Prostate gland (tissue), 2 donors: Measurements from ENCODE around the gene EPG5. TPM values are rescaled to one million over a fixed set of nuclear protein-coding genes. Genes with fewer than 3 reads are reported as not detected.
"Not testable (repeated sequence)": the region's sequence is repeated elsewhere in the genome, so short reads cannot be mapped to it uniquely, and the experiment has no call there.

Source experiments
- DNase-seq: peaks from one replicate; pipeline ENCODE4 v3.0.0-alpha.2; 2019; ENCODE audit warnings: low spot score
- H3K27ac ChIP-seq, 2 donors: fragments of 200-600 bp; sonication (generic); 2 replicates each; pipeline ENCODE4 v1.5.1; 2017 to 2019
- H3K27me3 ChIP-seq: fragments of 200-600 bp; sonication (generic); replicated peaks from 2 replicates; pipeline ENCODE4 v1.5.1; 2019; ENCODE audit not compliant: insufficient read depth
- H3K36me3 ChIP-seq, 2 donors: fragments of 200-600 bp; sonication (generic); 1 replicate in 1 of 2; 2 replicates in 1 of 2; pipeline versions ENCODE4 v1.5.1 to v1.8.1; 2017 to 2019
- H3K4me1 ChIP-seq: fragments of 200-600 bp; sonication (generic); replicated peaks from 2 replicates; pipeline ENCODE4 v1.5.1; 2019
- H3K4me3 ChIP-seq, 2 donors: fragments of 200-600 bp; sonication (generic); 2 replicates each; pipeline ENCODE4 v1.5.1; 2017 to 2019
- H3K9me3 ChIP-seq: fragments of 200-600 bp; sonication (generic); 2 replicates; pipeline ENCODE4 v1.5.1; 2017
- POLR2A ChIP-seq: fragments of 450-650 bp; IDR thresholded peaks from one replicate; pipeline ENCODE4 v1.6.1; 2016; ENCODE audit warnings: antibody characterized with exemption, mild to moderate bottlenecking
- POLR2AphosphoS5 ChIP-seq: sonication (generic); formaldehyde crosslinking; IDR thresholded peaks from one replicate; pipeline ENCODE4 v1.6.1; 2017; ENCODE audit warnings: antibody characterized with exemption
- WGBS: methylation state at CpG from one replicate; pipeline ENCODE4 v1.1.5; 2018; 5-methylcytosine and 5-hydroxymethylcytosine counted together
- intact Hi-C: fragments of 100-400 bp; cut with DNase I; formaldehyde crosslinking; loops from one replicate; pipeline ENCODE4 v1.14.2; 2022
- total RNA-seq, 2 donors: library from RNA; depleted of rRNA; stranded (reverse); fragments of >200 nt; gene quantifications; one replicate each; pipeline ENCODE4 v1.1.0, GENCODE V29; 2016
- TF ChIP-seq, protein P1 (sequence below), 4 experiments: fragments of 200-600 bp in 2 of 4; fragments of 450-650 bp in 2 of 4; sonication (generic) in 2 of 4; IDR thresholded peaks; 1 replicate in 3 of 4; 2 replicates in 1 of 4; pipeline ENCODE4 v1.5.1; 2016 to 2019; ENCODE audit warnings: antibody characterized with exemption in 4 of 4, mild to moderate bottlenecking in 2 of 4, moderate library complexity in 2 of 4

The EPG5 gene
- total RNA-seq, 2 donors from 2014 or later, result 21.5 to 50.3 TPM

DNA sequence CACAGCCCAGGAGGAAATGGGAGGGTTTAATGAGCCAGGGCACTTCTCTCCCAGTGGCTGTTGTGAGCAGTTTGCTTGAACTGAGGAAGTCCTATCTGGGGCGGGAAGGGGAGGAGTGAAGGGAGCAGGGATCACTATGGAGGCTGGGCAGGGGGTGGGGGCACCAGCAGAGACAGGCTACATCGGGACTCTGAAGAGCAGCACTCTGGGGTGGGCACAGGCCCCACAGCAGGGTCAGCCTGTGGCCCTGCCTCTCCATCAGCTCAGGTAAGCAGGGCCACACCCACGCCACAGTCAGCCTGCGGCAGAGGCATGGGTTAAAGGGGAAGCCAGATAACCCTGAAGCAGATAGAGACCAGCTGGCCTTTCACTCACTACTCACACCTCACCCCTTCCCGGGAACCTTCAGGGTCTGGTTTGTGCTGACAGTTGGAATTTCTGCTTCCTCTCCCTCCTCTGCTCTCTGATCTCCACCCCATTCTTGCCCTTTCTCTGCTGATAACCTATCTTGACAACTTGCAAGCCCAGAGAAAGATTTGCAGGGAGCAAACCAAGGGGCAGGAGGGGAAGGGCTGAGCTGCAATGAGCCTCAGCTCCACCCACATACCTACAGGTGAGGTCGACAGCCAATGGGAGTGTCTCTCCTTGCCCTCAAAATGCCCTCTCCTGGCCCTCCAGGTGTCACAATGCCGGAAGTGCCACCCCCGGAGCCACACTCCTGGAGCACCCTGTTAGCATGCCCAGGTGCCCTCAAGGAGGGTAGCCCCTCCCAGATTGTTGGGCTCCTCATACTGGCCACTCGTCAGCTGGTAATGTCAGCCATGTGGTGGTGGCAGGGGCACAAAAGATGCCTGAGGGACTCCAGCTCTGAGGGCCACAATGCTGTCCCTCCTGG lies 138.0 kb downstream of the EPG5 start:
- no peaks in the 10 kb centered on the region for H3K36me3 ChIP-seq
- no peak overlapping the region for H3K4me3 ChIP-seq
- peaks cover 12% of the 10 kb centered on the region for H3K4me1 ChIP-seq
- H3K9me3 ChIP-seq, result no peaks in the 10 kb centered on the region
- no peaks in the 10 kb centered on the region for H3K27me3 ChIP-seq
- no peak for DNase-seq
- TF ChIP-seq POLR2AphosphoS5, result no peak
- no peak for TF ChIP-seq POLR2A
- TF ChIP-seq, protein P1, sequence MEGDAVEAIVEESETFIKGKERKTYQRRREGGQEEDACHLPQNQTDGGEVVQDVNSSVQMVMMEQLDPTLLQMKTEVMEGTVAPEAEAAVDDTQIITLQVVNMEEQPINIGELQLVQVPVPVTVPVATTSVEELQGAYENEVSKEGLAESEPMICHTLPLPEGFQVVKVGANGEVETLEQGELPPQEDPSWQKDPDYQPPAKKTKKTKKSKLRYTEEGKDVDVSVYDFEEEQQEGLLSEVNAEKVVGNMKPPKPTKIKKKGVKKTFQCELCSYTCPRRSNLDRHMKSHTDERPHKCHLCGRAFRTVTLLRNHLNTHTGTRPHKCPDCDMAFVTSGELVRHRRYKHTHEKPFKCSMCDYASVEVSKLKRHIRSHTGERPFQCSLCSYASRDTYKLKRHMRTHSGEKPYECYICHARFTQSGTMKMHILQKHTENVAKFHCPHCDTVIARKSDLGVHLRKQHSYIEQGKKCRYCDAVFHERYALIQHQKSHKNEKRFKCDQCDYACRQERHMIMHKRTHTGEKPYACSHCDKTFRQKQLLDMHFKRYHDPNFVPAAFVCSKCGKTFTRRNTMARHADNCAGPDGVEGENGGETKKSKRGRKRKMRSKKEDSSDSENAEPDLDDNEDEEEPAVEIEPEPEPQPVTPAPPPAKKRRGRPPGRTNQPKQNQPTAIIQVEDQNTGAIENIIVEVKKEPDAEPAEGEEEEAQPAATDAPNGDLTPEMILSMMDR (IDR thresholded peaks at IDR 0.05), result no peak
- 50% methylated on average over 8 of the region's 9 CpGs for WGBS
- H3K27ac ChIP-seq, result no peak overlapping the region
- intact Hi-C loops, result no loop called here

DNA sequence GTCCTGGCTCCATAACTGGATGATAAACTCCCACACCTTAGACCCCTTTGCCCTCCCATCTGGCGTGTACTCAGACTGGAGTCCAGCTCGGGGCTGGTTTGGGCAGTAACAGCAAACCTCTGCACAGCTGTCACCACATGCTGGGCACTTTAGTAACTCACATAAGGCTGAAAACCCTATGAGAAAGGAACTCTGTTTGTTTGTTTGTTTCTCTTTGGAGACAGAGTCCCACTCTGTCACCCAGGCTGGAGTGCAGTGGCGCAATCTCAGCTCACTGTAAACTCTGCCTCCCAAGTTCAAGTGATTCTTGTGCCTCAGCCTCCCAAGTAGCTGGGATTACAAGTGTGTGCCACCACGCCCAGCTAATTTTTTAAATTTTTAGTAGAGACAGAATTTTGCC lies 140.4 kb downstream of the EPG5 start:
- H3K4me1 ChIP-seq, H3K4me3 ChIP-seq, intact Hi-C loops, H3K36me3 ChIP-seq, H3K27me3 ChIP-seq, DNase-seq, H3K27ac ChIP-seq, H3K9me3 ChIP-seq: not testable (repeated sequence)
- 95% methylated on average over 4 of the region's 4 CpGs for WGBS

DNA sequence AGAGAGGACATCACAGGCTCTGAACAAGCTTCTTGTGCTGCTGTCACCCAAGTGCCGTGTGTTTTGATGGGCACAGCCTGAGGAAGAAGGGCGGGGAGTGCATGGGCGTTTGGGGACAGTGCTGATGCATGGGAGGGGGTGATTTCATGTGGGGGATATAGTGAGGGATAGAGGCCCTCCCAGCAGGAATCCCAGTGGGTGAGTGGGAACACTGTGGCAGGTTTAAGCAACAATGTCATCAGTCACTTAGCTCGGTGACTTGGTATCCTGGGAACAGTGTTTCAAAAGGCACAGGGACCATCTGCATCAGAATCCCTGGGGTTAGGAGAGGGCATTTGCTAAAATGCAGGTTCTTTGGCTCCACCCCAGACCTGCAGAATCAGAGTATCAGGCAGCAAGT lies 141.0 kb downstream of the EPG5 start:
- Histone ChIP-seq H3K4me3 (no peak overlapping the region), H3K27me3 (no peaks in the 10 kb centered on the region), H3K9me3 (no peaks in the 10 kb centered on the region), H3K36me3 (no peaks in the 10 kb centered on the region), H3K27ac (no peak overlapping the region), H3K4me1 (peaks cover 6% of the 10 kb centered on the region)
- TF ChIP-seq POLR2AphosphoS5 (no peak), POLR2A (no peak)
- TF ChIP-seq, protein P1 (IDR thresholded peaks at IDR 0.05), result no peak
- DNase-seq, result no peak
- 82% methylated on average over 4 of the region's 4 CpGs for WGBS
- intact Hi-C loops, result no loop called here

DNA sequence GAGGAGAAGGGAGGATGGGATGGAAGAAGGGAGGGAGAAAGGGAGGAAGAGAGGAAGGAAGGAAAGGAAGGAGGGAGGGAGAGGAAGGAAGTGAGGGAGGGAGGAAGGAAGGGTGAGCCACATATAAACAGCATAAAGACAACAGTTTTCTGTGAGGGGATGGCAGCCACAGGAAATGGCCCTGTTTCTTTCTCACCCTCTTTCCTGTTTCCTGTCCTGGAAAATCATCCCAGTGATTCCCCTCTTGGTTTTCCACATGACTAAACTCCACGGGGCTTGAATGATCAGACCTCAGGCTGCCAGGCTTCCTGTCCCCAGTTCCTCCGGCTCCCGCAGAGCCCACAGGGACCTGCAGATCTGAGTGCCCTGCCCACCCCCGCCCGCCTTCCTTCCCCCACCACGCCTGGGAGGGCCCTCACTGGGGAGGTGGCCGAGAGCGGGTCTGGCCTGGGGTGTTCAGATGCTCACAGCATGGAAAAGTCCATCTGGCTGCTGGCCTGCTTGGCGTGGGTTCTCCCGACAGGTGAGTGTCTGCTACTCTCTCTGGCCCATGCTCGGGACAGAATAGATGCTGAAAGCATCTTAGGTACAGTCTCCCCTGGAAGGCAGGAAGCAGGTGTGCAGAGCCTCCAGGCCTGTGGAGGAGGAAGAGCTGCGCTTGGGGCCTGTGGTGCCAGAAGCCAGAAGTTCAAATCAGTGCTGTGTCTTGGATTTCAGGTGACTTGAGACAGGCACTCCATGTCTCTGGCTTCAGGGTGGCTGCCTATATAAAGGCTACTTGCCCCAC lies 141.7 kb downstream of the EPG5 start, which contains the start of gene SIGLEC15:
SIGLEC15 (plus strand) TSS at position 418 of the 787 bp plus-strand sequence; CDS start at position 472, 54 bp downstream.
- H3K9me3 ChIP-seq, result no peaks in the 10 kb centered on the region
- H3K4me1 ChIP-seq, result peaks cover 6% of the 10 kb centered on the region
- no peak within 1 kb of the TSS for H3K4me3 ChIP-seq
- no peaks in the 10 kb centered on the region for H3K27me3 ChIP-seq
- intact Hi-C loops, result no loop called here
- TF ChIP-seq, protein P1 (IDR thresholded peaks at IDR 0.05), result no peak
- no peak for TF ChIP-seq POLR2AphosphoS5
- no peak for TF ChIP-seq POLR2A
- 75% methylated on average over 12 of the region's 12 CpGs for WGBS
- no peak for DNase-seq
- H3K36me3 ChIP-seq, result no peaks in the 10 kb centered on the region
- no peak within 1 kb of the TSS for H3K27ac ChIP-seq

DNA sequence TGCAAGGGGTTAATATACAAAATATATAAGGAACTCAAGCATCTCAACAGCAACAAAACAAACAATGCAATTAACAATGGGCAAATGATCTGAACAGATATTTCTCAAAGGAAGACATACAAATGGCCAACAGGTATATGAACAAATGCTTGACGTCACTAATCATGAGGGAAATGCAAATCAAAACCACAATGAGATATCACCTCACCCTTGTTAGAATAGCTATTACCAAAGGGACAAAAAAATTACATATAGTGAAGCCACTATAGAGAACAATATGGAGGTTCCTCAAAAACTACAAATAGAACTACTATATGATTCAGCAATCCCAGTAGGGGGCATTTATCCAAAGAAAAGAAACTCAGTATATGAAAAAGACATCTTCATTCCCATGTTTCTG lies 145.4 kb downstream of the EPG5 start:
- H3K36me3 ChIP-seq, result no peaks in the 10 kb centered on the region
- no peaks in the 10 kb centered on the region for H3K9me3 ChIP-seq
- H3K4me3 ChIP-seq, result no peak overlapping the region
- 84% methylated on average over 1 of the region's 1 CpG for WGBS
- no peak for DNase-seq
- no peak for TF ChIP-seq POLR2A
- TF ChIP-seq POLR2AphosphoS5, result no peak
- TF ChIP-seq, protein P1 (IDR thresholded peaks at IDR 0.05), result no peak
- intact Hi-C loops, result no loop called here
- H3K27ac ChIP-seq, result no peak overlapping the region
- no peaks in the 10 kb centered on the region for H3K4me1 ChIP-seq
- H3K27me3 ChIP-seq, result no peaks in the 10 kb centered on the region
